PFSK-1 (cell line): ENCODE data around the gene BTNL8.

Experiments used
- POLR2AphosphoS5 ChIP-seq: IDR thresholded peaks from 2 replicates; pipeline ENCODE4 v1.6.1; 2012; ENCODE audit warnings: low read depth, mild to moderate bottlenecking, control low read depth, low read length, moderate library complexity
- SIN3A ChIP-seq: IDR thresholded peaks from 2 replicates; pipeline ENCODE4 v1.6.1; 2012; ENCODE audit warnings: mild to moderate bottlenecking, low read length, moderate library complexity, borderline replicate concordance; ENCODE audit not compliant: insufficient read depth
- TAF1 ChIP-seq: IDR thresholded peaks from 2 replicates; pipeline ENCODE4 v1.6.1; 2012; ENCODE audit warnings: low read length, control low read depth, borderline replicate concordance; ENCODE audit not compliant: insufficient read depth
- TF ChIP-seq, protein P1 (sequence below), 2 experiments: IDR thresholded peaks; 2 replicates each; pipeline versions ENCODE4 v1.6.1 to v1.8.0; 2011 to 2012; ENCODE audit warnings: low read depth in 2 of 2, low read length in 2 of 2, control low read depth in 1 of 2, inconsistent platforms in 1 of 2, mild to moderate bottlenecking in 1 of 2, moderate library complexity in 1 of 2; ENCODE audit not compliant: insufficient read depth in 1 of 2

DNA sequence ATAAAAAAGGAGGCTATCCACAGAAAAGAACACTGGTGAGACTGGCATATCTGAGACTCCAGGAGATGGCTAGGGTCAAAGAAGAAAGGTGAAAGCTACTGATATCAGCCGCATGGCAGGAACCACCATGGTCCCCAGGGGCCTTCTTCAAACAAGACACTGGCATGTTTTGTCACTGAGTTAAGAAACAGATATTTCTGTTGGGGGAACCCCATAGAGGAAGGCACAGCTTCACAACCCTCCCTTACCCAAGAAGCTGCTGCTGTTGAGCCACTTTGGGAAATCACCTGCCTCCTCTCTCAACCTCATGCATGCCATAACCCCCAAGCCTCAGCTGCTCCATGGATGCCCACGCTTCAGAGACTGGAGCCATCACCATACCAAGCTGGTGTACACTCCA is 76.4 kb downstream of the BTNL8 start:
- no peak for TF ChIP-seq POLR2AphosphoS5
- no peak for TF ChIP-seq TAF1
- TF ChIP-seq SIN3A: no peak
- TF ChIP-seq, protein P1, sequence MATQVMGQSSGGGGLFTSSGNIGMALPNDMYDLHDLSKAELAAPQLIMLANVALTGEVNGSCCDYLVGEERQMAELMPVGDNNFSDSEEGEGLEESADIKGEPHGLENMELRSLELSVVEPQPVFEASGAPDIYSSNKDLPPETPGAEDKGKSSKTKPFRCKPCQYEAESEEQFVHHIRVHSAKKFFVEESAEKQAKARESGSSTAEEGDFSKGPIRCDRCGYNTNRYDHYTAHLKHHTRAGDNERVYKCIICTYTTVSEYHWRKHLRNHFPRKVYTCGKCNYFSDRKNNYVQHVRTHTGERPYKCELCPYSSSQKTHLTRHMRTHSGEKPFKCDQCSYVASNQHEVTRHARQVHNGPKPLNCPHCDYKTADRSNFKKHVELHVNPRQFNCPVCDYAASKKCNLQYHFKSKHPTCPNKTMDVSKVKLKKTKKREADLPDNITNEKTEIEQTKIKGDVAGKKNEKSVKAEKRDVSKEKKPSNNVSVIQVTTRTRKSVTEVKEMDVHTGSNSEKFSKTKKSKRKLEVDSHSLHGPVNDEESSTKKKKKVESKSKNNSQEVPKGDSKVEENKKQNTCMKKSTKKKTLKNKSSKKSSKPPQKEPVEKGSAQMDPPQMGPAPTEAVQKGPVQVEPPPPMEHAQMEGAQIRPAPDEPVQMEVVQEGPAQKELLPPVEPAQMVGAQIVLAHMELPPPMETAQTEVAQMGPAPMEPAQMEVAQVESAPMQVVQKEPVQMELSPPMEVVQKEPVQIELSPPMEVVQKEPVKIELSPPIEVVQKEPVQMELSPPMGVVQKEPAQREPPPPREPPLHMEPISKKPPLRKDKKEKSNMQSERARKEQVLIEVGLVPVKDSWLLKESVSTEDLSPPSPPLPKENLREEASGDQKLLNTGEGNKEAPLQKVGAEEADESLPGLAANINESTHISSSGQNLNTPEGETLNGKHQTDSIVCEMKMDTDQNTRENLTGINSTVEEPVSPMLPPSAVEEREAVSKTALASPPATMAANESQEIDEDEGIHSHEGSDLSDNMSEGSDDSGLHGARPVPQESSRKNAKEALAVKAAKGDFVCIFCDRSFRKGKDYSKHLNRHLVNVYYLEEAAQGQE (IDR thresholded peaks at IDR 0.05; ENCODE audit: insufficient read depth in 1 of 2, low read depth in 2 of 2, low read length in 2 of 2): no peak
